ENCODE results near the gene MMD. TPM values are rescaled to one million over a fixed set of nuclear protein-coding genes. Genes with fewer than 3 reads are reported as not detected.
A peak's percentile ranks its signal among the peaks of the same experiment; 100 is the strongest.

Gene MMD
- total RNA-seq, 1 donor from 2014 or later, result 36.9 TPM

- Mint-ChIP-seq H3K27me3 (peaks cover 28% of the 10 kb centered on the region), H3K4me1 (ENCODE audit: unreplicated experiment) (peaks cover 19% of the 10 kb centered on the region), H3K27ac (no peak overlapping the region), H3K4me3 (no peak overlapping the region), H3K9me3 (no peaks in the 10 kb centered on the region), H3K36me3 (peaks cover 18% of the 10 kb centered on the region)
- no peak for DNase-seq (ENCODE audit: extremely low spot score, unreplicated experiment)
- TF ChIP-seq, protein P1, sequence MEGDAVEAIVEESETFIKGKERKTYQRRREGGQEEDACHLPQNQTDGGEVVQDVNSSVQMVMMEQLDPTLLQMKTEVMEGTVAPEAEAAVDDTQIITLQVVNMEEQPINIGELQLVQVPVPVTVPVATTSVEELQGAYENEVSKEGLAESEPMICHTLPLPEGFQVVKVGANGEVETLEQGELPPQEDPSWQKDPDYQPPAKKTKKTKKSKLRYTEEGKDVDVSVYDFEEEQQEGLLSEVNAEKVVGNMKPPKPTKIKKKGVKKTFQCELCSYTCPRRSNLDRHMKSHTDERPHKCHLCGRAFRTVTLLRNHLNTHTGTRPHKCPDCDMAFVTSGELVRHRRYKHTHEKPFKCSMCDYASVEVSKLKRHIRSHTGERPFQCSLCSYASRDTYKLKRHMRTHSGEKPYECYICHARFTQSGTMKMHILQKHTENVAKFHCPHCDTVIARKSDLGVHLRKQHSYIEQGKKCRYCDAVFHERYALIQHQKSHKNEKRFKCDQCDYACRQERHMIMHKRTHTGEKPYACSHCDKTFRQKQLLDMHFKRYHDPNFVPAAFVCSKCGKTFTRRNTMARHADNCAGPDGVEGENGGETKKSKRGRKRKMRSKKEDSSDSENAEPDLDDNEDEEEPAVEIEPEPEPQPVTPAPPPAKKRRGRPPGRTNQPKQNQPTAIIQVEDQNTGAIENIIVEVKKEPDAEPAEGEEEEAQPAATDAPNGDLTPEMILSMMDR (conservative IDR thresholded peaks at IDR 0.05), result no peak
Observed at GRCh38 chr17:55388842-55389241, 32.8 kb downstream of the MMD start.

- no peak for DNase-seq (ENCODE audit: extremely low spot score, unreplicated experiment)
- no peak overlapping the region for H3K27ac Mint-ChIP-seq
- TF ChIP-seq, protein P1 (conservative IDR thresholded peaks at IDR 0.05), result no peak
- H3K27me3 Mint-ChIP-seq, result peaks cover 40% of the 10 kb centered on the region
- no peak overlapping the region for H3K4me3 Mint-ChIP-seq
- no peaks in the 10 kb centered on the region for H3K9me3 Mint-ChIP-seq
- H3K36me3 Mint-ChIP-seq, result peaks cover 9% of the 10 kb centered on the region
- H3K4me1 Mint-ChIP-seq (ENCODE audit: unreplicated experiment), result peaks cover 21% of the 10 kb centered on the region
Observed at GRCh38 chr17:55386796-55387332, 34.8 kb downstream of the MMD start.

DNA sequence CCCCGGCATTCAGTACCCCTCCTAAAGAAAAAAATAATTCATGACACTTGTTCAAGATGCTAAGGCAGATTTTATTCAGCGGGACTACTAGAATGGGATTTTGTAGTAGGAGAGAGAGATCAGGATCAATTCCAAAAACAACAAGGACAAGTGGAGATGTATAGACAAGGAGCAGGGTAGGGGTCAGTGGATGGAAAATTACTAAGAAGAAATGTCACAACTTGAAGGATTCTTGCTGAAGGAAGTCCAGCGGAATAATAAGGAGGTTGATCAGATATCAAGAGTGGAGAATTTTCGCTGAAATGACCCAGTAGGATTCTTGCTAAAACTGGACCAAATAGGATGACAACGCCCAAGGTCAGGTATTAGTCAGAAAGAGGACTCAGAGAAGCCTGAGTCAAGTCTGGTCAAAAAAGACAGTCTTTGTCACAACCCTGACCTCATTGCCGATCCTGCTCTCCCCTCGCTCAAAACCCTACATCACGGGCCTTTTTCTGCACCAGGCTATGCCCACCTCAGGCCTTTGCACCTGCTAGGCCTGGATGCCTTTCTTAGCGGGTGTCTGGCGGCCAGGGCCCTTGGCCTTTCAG, 36.9 kb downstream of the MMD start:
- Mint-ChIP-seq H3K4me3 (no peak overlapping the region), H3K36me3 (no peaks in the 10 kb centered on the region), H3K27ac (no peak overlapping the region), H3K4me1 (ENCODE audit: unreplicated experiment) (peaks cover 21% of the 10 kb centered on the region), H3K27me3 (peaks cover 44% of the 10 kb centered on the region), H3K9me3 (no peaks in the 10 kb centered on the region)
- TF ChIP-seq, protein P1 (conservative IDR thresholded peaks at IDR 0.05), result no peak
- DNase-seq (ENCODE audit: extremely low spot score, unreplicated experiment), result no peak

DNA sequence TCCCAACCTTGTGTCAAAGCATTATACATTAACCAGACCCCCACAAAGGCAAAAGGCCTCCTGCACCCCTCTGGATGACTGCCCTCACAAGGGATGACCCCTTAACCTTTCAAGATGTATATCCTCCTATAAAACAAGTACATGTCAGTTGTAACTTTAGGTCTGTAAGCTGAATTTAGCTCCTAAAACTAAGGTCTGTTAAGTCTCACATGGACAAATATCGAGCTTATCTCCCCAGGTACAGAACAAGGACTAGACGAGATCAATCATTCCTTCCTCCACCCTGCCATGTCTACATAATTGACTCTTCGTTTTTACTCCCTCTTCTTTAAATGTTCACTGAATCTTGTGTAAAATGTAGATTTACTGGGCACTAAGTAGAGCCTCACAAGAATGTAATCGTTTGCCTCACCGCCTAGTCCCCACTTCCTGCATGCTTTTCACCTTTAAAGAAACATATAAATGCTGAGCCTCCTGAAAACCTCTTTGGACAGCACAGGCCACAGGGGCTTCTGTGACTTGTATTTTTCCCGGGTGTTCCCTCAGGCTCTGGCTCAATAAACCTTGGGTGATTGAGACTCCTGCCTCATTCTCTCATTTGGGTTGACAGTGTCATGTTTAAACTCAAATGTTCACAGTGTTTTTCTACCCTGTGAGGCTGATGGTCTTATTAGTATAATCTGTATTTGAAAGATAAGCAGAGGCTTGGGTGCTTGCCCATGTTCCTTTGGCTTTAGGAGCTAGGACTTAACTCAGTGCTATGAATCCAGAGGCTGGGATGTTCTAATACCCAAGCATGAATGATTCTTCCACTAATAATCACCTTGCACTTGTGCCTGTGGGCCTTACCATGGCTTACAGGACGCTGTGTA, 37.6 kb downstream of the MMD start:
- Mint-ChIP-seq H3K9me3 (no peaks in the 10 kb centered on the region), H3K4me1 (ENCODE audit: unreplicated experiment) (peaks cover 18% of the 10 kb centered on the region), H3K27ac (peak overlapping the region; percentile 1), H3K4me3 (no peak overlapping the region), H3K36me3 (no peaks in the 10 kb centered on the region), H3K27me3 (peaks cover 44% of the 10 kb centered on the region)
- TF ChIP-seq, protein P1 (conservative IDR thresholded peaks at IDR 0.05), result no peak
- no peak for DNase-seq (ENCODE audit: extremely low spot score, unreplicated experiment)

DNA sequence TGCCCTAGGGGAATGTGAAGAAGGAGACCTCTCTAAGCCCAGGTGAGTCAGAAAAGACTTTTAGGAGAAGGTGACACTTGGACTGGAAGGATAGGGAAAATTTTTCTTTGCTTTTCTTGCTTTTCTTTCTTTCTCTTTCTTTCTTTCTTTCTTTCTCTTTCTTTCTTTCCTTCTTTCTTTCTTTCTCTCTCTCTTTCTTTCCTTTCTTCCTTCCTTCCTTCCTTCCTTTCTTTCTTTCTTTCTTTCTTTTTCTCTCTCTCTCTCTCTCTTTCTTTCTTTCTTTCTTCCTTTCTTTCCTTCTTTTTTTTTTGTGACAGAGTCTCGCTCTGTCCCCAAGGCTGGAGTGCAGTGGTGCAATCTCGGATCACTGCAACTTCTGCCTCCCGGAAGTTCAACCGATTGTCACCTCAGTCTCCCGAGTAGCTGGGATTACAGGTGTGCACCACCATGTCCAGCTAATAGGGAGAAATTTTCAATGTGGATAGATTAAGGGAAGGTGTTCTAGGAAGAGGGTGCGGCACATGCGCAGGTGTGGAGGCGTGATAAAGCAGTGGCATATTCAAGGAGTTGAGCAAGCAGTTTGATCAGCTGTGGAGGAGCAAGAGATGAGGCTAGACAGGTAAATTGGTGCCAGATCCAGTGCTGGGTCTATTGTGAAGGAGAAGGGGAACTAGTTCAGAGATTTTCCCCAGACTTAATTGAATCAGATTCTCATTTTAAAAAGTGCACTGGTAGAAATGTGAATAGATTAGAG, 40.4 kb downstream of the MMD start:
- no peak for DNase-seq (ENCODE audit: extremely low spot score, unreplicated experiment)
- Mint-ChIP-seq H3K4me1 (ENCODE audit: unreplicated experiment) (peaks cover 9% of the 10 kb centered on the region), H3K4me3 (no peak overlapping the region), H3K27ac (no peak overlapping the region), H3K9me3 (no peaks in the 10 kb centered on the region), H3K27me3 (peaks cover 36% of the 10 kb centered on the region), H3K36me3 (no peaks in the 10 kb centered on the region)
- TF ChIP-seq, protein P1 (conservative IDR thresholded peaks at IDR 0.05), result no peak
